ENCODE measurements around the gene FAM110C.
"Not testable (repeated sequence)": the region's sequence is repeated elsewhere in the genome, so short reads cannot be mapped to it uniquely, and the experiment has no call there.

The FAM110C gene

GRCh38 chr2:44748-45341 lies 1.5 kb downstream of the FAM110C start:
- DNase-seq = no peak

GRCh38 chr2:42788-43187 lies 3.5 kb downstream of the FAM110C start:
- DNase-seq = no peak

GRCh38 chr2:40465-40864 lies 5.8 kb downstream of the FAM110C start:
- DNase-seq = no peak

- no peak for DNase-seq
Measured at GRCh38 chr2:38155-38554, 8.2 kb downstream of the FAM110C start.

- DNase-seq = no peak
Measured at GRCh38 chr2:36318-36717, 10.0 kb downstream of the FAM110C start.

- DNase-seq = no peak
Measured at GRCh38 chr2:35852-36251, 10.5 kb downstream of the FAM110C start.

- no peak for DNase-seq
Measured at GRCh38 chr2:33620-34019, 12.7 kb downstream of the FAM110C start.

GRCh38 chr2:32068-32467 lies 14.2 kb downstream of the FAM110C start:
- no peak for DNase-seq

GRCh38 chr2:29253-29652 lies 17.1 kb downstream of the FAM110C start:
- DNase-seq = no peak

- no peak for DNase-seq
Measured at GRCh38 chr2:28406-28975, 17.8 kb downstream of the FAM110C start.

GRCh38 chr2:26891-27290 lies 19.4 kb downstream of the FAM110C start:
- DNase-seq = no peak

GRCh38 chr2:25543-25942 lies 20.8 kb downstream of the FAM110C start:
- DNase-seq = no peak

GRCh38 chr2:24591-24990 lies 21.7 kb downstream of the FAM110C start:
- DNase-seq = not testable (repeated sequence)

GRCh38 chr2:24107-24506 lies 22.2 kb downstream of the FAM110C start:
- no peak for DNase-seq

- no peak for DNase-seq
Measured at GRCh38 chr2:23283-23682, 23.0 kb downstream of the FAM110C start.

GRCh38 chr2:22244-22643 lies 24.1 kb downstream of the FAM110C start:
- not testable (repeated sequence) for DNase-seq

GRCh38 chr2:20259-20658 lies 26.0 kb downstream of the FAM110C start:
- not testable (repeated sequence) for DNase-seq

GRCh38 chr2:19505-19904 lies 26.8 kb downstream of the FAM110C start:
- no peak for DNase-seq

GRCh38 chr2:18402-19271 lies 27.7 kb downstream of the FAM110C start:
- DNase-seq = no peak

- peak; percentile 23 for DNase-seq
Measured at GRCh38 chr2:15916-16315, 30.4 kb downstream of the FAM110C start.

- DNase-seq = peak; percentile 23
Measured at GRCh38 chr2:11248-11941, 34.9 kb downstream of the FAM110C start.

- DNase-seq = peak; percentile 7
Measured at GRCh38 chr2:10222-10875, 36.0 kb downstream of the FAM110C start.
